Measurements from ENCODE around the gene WDR62. TPM values are rescaled to one million over a fixed set of nuclear protein-coding genes. Genes with fewer than 3 reads are reported as not detected.

The WDR62 gene
- total RNA-seq, 1 experiment from 2014 or later = 51.4 TPM

DNA sequence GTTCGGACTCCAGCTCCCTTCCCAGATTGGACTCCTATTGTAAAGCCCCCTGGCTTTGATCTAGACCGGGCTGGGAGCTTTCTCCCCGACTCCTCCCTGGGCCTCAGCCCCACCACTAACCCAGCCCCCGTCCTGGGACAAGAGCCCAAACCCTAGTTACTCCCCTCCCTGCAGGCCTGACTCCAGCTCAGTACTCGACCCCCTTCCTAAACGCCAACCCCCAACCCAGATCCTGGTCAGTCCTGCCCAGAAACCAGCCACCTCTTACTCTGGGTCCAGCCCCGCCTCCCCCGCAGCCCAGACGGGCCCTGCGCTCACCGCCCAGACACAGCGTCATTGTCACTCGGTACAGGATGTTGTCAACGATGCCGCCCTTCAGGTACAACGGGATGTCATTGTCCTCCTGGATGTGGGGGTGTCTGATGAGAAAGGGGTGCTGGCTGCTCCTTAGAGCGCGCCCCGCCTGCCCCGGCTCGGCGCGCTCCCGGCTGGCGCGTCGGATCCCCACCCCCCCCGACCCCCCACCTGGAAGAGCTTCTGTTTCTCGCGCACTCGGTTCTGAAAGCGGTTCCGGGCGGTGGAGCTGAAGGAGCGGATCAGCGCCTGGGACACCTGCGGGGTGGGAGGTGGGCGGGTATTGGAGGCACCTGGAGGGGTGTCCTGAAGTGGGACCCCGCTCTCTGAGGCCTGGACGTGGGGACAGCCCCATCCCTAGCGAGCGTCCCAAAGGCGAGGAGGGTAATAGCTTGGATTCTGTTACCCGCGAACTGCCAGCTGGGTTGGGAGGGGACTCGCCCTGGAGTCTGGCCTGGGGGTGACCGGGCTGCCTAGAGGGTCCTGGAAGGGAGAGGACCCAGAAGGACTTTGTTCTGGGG lies 96.7 kb downstream of the WDR62 start:
- no peaks in the 10 kb centered on the region for H3K27me3 ChIP-seq (ENCODE audit: control insufficient read depth, insufficient read depth, low read length)
- CTCF ChIA-PET = no interaction called here
- POLR2A ChIA-PET = interaction anchor here (0.6 kb wide), 1 partner anchor 21 kb away, joined by 3 read pairs; no protein-coding TSS in a partner anchor
- no peak overlapping the region for H3K4me3 ChIP-seq (ENCODE audit: low read depth in 2 of 2, low read length in 2 of 2)
- H3K9me3 ChIP-seq (ENCODE audit: control insufficient read depth, insufficient read depth, low read depth, low read length) = no peaks in the 10 kb centered on the region
- in situ Hi-C loops (cut with HindIII; ENCODE audit: low pct_unique_long_range_greater_than_20kb, low sequenced_read_pairs) (no loop called here), intact Hi-C loops (cut with micrococcal nuclease; ENCODE audit: unreplicated experiment) (no loop called here)
- no peak overlapping the region for H3K27ac ChIP-seq (ENCODE audit: low read length)
- H3K36me3 ChIP-seq (ENCODE audit: control insufficient read depth, insufficient read depth, low read length) = no peaks in the 10 kb centered on the region
- DNase-seq (ENCODE audit: low read depth, low spot score) (no peak), ATAC-seq (peak; percentile 44)
- no peaks in the 10 kb centered on the region for H3K4me1 ChIP-seq (ENCODE audit: control insufficient read depth, insufficient read depth, low read length)
- BruUV-seq (replicated peaks) = no TSS peak
- no peak for TF ChIP-seq POLR2AphosphoS5 (IDR thresholded peaks at IDR 0.05; ENCODE audit: low read depth, low read length)
- TF ChIP-seq, protein P1, sequence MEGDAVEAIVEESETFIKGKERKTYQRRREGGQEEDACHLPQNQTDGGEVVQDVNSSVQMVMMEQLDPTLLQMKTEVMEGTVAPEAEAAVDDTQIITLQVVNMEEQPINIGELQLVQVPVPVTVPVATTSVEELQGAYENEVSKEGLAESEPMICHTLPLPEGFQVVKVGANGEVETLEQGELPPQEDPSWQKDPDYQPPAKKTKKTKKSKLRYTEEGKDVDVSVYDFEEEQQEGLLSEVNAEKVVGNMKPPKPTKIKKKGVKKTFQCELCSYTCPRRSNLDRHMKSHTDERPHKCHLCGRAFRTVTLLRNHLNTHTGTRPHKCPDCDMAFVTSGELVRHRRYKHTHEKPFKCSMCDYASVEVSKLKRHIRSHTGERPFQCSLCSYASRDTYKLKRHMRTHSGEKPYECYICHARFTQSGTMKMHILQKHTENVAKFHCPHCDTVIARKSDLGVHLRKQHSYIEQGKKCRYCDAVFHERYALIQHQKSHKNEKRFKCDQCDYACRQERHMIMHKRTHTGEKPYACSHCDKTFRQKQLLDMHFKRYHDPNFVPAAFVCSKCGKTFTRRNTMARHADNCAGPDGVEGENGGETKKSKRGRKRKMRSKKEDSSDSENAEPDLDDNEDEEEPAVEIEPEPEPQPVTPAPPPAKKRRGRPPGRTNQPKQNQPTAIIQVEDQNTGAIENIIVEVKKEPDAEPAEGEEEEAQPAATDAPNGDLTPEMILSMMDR (IDR thresholded peaks at IDR 0.05) = no peak
- TF ChIP-seq, protein P2, sequence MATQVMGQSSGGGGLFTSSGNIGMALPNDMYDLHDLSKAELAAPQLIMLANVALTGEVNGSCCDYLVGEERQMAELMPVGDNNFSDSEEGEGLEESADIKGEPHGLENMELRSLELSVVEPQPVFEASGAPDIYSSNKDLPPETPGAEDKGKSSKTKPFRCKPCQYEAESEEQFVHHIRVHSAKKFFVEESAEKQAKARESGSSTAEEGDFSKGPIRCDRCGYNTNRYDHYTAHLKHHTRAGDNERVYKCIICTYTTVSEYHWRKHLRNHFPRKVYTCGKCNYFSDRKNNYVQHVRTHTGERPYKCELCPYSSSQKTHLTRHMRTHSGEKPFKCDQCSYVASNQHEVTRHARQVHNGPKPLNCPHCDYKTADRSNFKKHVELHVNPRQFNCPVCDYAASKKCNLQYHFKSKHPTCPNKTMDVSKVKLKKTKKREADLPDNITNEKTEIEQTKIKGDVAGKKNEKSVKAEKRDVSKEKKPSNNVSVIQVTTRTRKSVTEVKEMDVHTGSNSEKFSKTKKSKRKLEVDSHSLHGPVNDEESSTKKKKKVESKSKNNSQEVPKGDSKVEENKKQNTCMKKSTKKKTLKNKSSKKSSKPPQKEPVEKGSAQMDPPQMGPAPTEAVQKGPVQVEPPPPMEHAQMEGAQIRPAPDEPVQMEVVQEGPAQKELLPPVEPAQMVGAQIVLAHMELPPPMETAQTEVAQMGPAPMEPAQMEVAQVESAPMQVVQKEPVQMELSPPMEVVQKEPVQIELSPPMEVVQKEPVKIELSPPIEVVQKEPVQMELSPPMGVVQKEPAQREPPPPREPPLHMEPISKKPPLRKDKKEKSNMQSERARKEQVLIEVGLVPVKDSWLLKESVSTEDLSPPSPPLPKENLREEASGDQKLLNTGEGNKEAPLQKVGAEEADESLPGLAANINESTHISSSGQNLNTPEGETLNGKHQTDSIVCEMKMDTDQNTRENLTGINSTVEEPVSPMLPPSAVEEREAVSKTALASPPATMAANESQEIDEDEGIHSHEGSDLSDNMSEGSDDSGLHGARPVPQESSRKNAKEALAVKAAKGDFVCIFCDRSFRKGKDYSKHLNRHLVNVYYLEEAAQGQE (IDR thresholded peaks at IDR 0.05; ENCODE audit: insufficient read depth in 1 of 2, low read depth in 2 of 2, low read length in 1 of 2) = no peak
- TF ChIP-seq TCF7L2 (IDR thresholded peaks at IDR 0.05; ENCODE audit: low read depth, low read length) = no peak

DNA sequence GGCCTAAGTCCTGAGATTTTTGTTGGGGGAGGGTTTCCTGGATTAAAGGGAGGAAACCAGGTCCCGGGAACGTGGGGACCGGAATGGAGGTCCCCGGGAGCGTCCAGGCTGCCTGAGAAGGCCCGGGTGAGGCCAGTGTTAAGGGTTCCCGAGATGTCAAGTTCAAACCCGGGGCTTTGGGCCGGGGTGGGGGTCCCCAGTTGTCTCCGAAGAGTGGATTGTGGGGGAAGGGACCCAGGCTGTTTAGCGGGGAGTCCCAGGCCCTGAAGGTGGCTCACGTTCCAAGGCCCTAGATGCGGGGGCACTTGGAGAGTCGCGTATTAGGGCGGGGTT lies 97.3 kb downstream of the WDR62 start:
- no peaks in the 10 kb centered on the region for H3K27me3 ChIP-seq (ENCODE audit: control insufficient read depth, insufficient read depth, low read length)
- H3K4me1 ChIP-seq (ENCODE audit: control insufficient read depth, insufficient read depth, low read length) = no peaks in the 10 kb centered on the region
- no TSS peak for BruUV-seq (replicated peaks)
- no peaks in the 10 kb centered on the region for H3K36me3 ChIP-seq (ENCODE audit: control insufficient read depth, insufficient read depth, low read length)
- intact Hi-C loops (cut with micrococcal nuclease; ENCODE audit: unreplicated experiment) (no loop called here), in situ Hi-C loops (cut with HindIII; ENCODE audit: low pct_unique_long_range_greater_than_20kb, low sequenced_read_pairs) (no loop called here)
- no peaks in the 10 kb centered on the region for H3K9me3 ChIP-seq (ENCODE audit: control insufficient read depth, insufficient read depth, low read depth, low read length)
- ChIA-PET CTCF (no interaction called here), POLR2A (interaction anchor here (0.6 kb wide), 1 partner anchor 21 kb away, joined by 3 read pairs; no protein-coding TSS in a partner anchor)
- H3K4me3 ChIP-seq (ENCODE audit: low read depth in 2 of 2, low read length in 2 of 2) = no peak overlapping the region
- peak; percentile 43; the same call in 1 of the 2 replicates for TF ChIP-seq POLR2AphosphoS5 (IDR thresholded peaks at IDR 0.05; ENCODE audit: low read depth, low read length)
- TF ChIP-seq TCF7L2 (IDR thresholded peaks at IDR 0.05; ENCODE audit: low read depth, low read length) = no peak
- 0 out of 2 replicates have a peak, but pooled peaks have one; percentile 3 for ATAC-seq
- no peak for DNase-seq (ENCODE audit: low read depth, low spot score)
- no peak overlapping the region for H3K27ac ChIP-seq (ENCODE audit: low read length)
